ENCODE data around the gene JARID2. TPM values are rescaled to one million over a fixed set of nuclear protein-coding genes. Genes with fewer than 3 reads are reported as not detected.

The JARID2 gene
- total and polyA plus RNA-seq, 3 experiments from 2014 or later, result 12.0 to 25.5 (median 25.0) TPM

GRCh38 chr6:15557174-15557573, 311.3 kb downstream of the JARID2 start:
- Histone ChIP-seq H3K27me3 (ENCODE audit: insufficient read depth, low read length, poor library complexity, severe bottlenecking) (no peaks in the 10 kb centered on the region), H3K4me3 (ENCODE audit: low read length) (no peak overlapping the region), H3K27ac (ENCODE audit: low read depth, low read length) (no peak overlapping the region), H3K4me1 (ENCODE audit: insufficient read depth, low read length) (no peaks in the 10 kb centered on the region), H3K9me3 (ENCODE audit: low read length) (no peaks in the 10 kb centered on the region), H3K36me3 (ENCODE audit: insufficient read depth, low read length) (no peaks in the 10 kb centered on the region)
- H3K36me3 Mint-ChIP-seq, result peaks cover 0 to 3% (median 1%) of the 10 kb centered on the region in 3 donors
- peaks cover 5 to 25% (median 14%) of the 10 kb centered on the region in 3 donors for H3K4me1 Mint-ChIP-seq
- ChIA-PET POLR2A (no interaction called here), CTCF (no interaction called here)
- no peaks in the 10 kb centered on the region for H3K27me3 Mint-ChIP-seq
- H3K9me3 Mint-ChIP-seq, result no peaks in the 10 kb centered on the region
- H3K4me3 Mint-ChIP-seq, result no peak overlapping the region
- peak overlapping the region in 1 of 8 donors; percentile 93 for H3K27ac Mint-ChIP-seq
- DNase-seq, result no peak

- ChIA-PET POLR2A (no interaction called here), CTCF (no interaction called here)
- Histone ChIP-seq H3K36me3 (ENCODE audit: insufficient read depth, low read length) (no peaks in the 10 kb centered on the region), H3K4me1 (ENCODE audit: insufficient read depth, low read length) (no peaks in the 10 kb centered on the region), H3K9me3 (ENCODE audit: low read length) (no peaks in the 10 kb centered on the region), H3K27ac (ENCODE audit: low read depth, low read length) (no peak overlapping the region), H3K27me3 (ENCODE audit: insufficient read depth, low read length, poor library complexity, severe bottlenecking) (no peaks in the 10 kb centered on the region), H3K4me3 (ENCODE audit: low read length) (no peak overlapping the region)
- Mint-ChIP-seq H3K4me3 (no peak overlapping the region), H3K27me3 (no peaks in the 10 kb centered on the region), H3K36me3 (peaks cover 3 to 6% (median 3%) of the 10 kb centered on the region in 3 donors), H3K27ac (no peak overlapping the region), H3K4me1 (peaks cover 10 to 18% (median 12%) of the 10 kb centered on the region in 3 donors), H3K9me3 (no peaks in the 10 kb centered on the region)
- no peak for DNase-seq
Observed at GRCh38 chr6:15560713-15561112, 314.8 kb downstream of the JARID2 start.

- CTCF ChIA-PET, result no interaction called here
- H3K9me3 ChIP-seq (ENCODE audit: low read length), result no peaks in the 10 kb centered on the region
- H3K27ac ChIP-seq (ENCODE audit: low read depth, low read length), result no peak overlapping the region
- H3K36me3 ChIP-seq (ENCODE audit: insufficient read depth, low read length), result no peaks in the 10 kb centered on the region
- Mint-ChIP-seq H3K36me3 (peaks cover 3 to 6% (median 4%) of the 10 kb centered on the region in 3 donors), H3K27me3 (no peaks in the 10 kb centered on the region), H3K27ac (no peak overlapping the region), H3K9me3 (no peaks in the 10 kb centered on the region), H3K4me3 (no peak overlapping the region), H3K4me1 (peaks cover 9 to 18% (median 12%) of the 10 kb centered on the region in 3 donors)
- H3K4me3 ChIP-seq (ENCODE audit: low read length), result no peak overlapping the region
- POLR2A ChIA-PET, result no interaction called here
- H3K27me3 ChIP-seq (ENCODE audit: insufficient read depth, low read length, poor library complexity, severe bottlenecking), result no peaks in the 10 kb centered on the region
- no peaks in the 10 kb centered on the region for H3K4me1 ChIP-seq (ENCODE audit: insufficient read depth, low read length)
- DNase-seq, result no peak
Observed at GRCh38 chr6:15561447-15562199, 315.8 kb downstream of the JARID2 start.

DNA sequence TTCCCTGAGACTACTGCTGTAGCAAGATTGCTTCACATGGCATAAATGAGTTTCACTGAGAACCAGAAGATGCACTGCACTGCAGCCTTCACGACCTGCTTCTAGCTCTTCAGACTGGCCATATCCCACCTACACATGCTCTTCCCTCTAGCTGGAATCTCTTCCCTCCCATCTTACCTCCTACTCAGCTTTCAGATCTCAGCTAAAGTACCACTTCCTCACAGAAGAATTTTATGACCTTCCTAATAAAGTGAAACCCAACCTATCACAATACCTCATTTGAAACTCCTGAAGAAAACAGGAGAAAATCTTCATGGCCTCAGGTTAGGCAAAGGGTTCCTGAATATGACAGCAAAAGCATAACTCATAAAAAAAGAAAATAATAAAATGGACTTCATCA, 317.1 kb downstream of the JARID2 start:
- no peak overlapping the region for H3K27ac ChIP-seq (ENCODE audit: low read depth, low read length)
- Mint-ChIP-seq H3K9me3 (no peaks in the 10 kb centered on the region), H3K4me1 (peaks cover 5 to 15% (median 14%) of the 10 kb centered on the region in 3 donors), H3K27ac (peak overlapping the region in 2 of 8 donors; percentile 2 to 27), H3K36me3 (peaks cover 3 to 8% (median 4%) of the 10 kb centered on the region in 3 donors), H3K4me3 (no peak overlapping the region), H3K27me3 (no peaks in the 10 kb centered on the region)
- no peaks in the 10 kb centered on the region for H3K4me1 ChIP-seq (ENCODE audit: insufficient read depth, low read length)
- H3K36me3 ChIP-seq (ENCODE audit: insufficient read depth, low read length), result no peaks in the 10 kb centered on the region
- no peaks in the 10 kb centered on the region for H3K9me3 ChIP-seq (ENCODE audit: low read length)
- no peak overlapping the region for H3K4me3 ChIP-seq (ENCODE audit: low read length)
- CTCF ChIA-PET, result no interaction called here
- DNase-seq, result no peak
- no peaks in the 10 kb centered on the region for H3K27me3 ChIP-seq (ENCODE audit: insufficient read depth, low read length, poor library complexity, severe bottlenecking)
- POLR2A ChIA-PET, result no interaction called here

- no peak for DNase-seq
- Histone ChIP-seq H3K27me3 (ENCODE audit: insufficient read depth, low read length, poor library complexity, severe bottlenecking) (no peaks in the 10 kb centered on the region), H3K4me3 (ENCODE audit: low read length) (no peak overlapping the region), H3K27ac (ENCODE audit: low read depth, low read length) (peak overlapping the region; percentile 66), H3K36me3 (ENCODE audit: insufficient read depth, low read length) (no peaks in the 10 kb centered on the region), H3K9me3 (ENCODE audit: low read length) (no peaks in the 10 kb centered on the region), H3K4me1 (ENCODE audit: insufficient read depth, low read length) (no peaks in the 10 kb centered on the region)
- H3K4me1 Mint-ChIP-seq, result peaks cover 10 to 30% (median 16%) of the 10 kb centered on the region in 3 donors
- H3K4me3 Mint-ChIP-seq, result no peak overlapping the region
- ChIA-PET CTCF (no interaction called here), POLR2A (no interaction called here)
- no peak overlapping the region for H3K27ac Mint-ChIP-seq
- peaks cover 2 to 11% (median 7%) of the 10 kb centered on the region in 3 donors for H3K36me3 Mint-ChIP-seq
- no peaks in the 10 kb centered on the region for H3K9me3 Mint-ChIP-seq
- no peaks in the 10 kb centered on the region for H3K27me3 Mint-ChIP-seq
Observed at GRCh38 chr6:15569035-15569995, 323.4 kb downstream of the JARID2 start.

- ChIA-PET CTCF (no interaction called here), POLR2A (no interaction called here)
- Mint-ChIP-seq H3K27me3 (no peaks in the 10 kb centered on the region), H3K27ac (peak overlapping the region in 2 of 8 donors; percentile 3 to 5), H3K4me3 (no peak overlapping the region), H3K4me1 (peaks cover 16 to 31% (median 18%) of the 10 kb centered on the region in 3 donors), H3K9me3 (no peaks in the 10 kb centered on the region), H3K36me3 (peaks cover 2 to 12% (median 7%) of the 10 kb centered on the region in 3 donors)
- peak overlapping the region; percentile 49 for H3K27ac ChIP-seq (ENCODE audit: low read depth, low read length)
- no peaks in the 10 kb centered on the region for H3K36me3 ChIP-seq (ENCODE audit: insufficient read depth, low read length)
- no peak overlapping the region for H3K4me3 ChIP-seq (ENCODE audit: low read length)
- no peaks in the 10 kb centered on the region for H3K4me1 ChIP-seq (ENCODE audit: insufficient read depth, low read length)
- no peaks in the 10 kb centered on the region for H3K27me3 ChIP-seq (ENCODE audit: insufficient read depth, low read length, poor library complexity, severe bottlenecking)
- no peaks in the 10 kb centered on the region for H3K9me3 ChIP-seq (ENCODE audit: low read length)
- no peak for DNase-seq
Observed at GRCh38 chr6:15570171-15570570, 324.3 kb downstream of the JARID2 start.
